ENCODE measurements around the gene DNMT3L.

DNA sequence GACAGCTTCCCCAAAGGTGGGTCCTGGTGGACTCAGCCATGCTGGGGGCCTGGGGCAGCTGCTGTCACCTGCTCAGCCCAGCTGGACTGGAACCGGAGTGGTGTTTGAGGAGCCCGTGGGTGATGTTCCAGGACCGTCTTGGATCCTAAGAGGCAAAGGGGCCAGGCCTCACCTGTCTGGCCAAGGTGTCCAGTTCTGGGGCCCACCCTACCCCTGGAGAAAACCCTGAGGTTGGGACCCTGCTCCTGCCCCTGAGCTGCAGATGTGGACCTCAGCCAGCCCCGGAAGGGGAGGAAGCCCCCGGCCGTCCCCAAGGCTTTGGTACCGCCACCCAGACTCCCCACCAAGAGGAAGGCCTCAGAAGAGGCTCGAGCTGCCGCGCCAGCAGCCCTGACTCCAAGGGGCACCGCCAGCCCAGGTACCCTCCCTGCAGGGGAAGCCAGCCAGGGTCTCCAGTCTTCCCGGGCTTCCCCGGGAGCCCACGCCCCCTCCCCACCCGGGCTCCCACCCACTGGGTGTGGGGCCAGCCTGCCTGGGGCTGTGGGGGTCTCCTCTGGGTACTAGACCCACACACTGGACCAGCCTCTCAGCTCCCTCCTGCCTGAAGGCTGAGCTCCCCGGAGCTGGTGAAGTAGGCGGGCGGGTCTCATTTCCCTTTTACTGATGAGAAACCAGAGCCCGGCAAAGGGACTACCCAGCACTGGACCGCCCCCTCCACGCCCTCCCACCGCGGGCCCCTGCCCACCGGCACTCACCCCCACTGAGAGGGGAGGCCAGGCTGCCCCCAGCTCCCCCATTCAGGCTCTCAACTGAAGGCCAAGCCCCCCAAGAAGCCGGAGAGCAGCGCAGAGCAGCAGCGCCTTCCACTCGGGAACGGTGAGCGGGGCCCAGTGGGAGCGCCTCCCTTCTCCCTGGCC lies 25.3 kb upstream of the DNMT3L start:
- TF ChIP-seq, protein P1, sequence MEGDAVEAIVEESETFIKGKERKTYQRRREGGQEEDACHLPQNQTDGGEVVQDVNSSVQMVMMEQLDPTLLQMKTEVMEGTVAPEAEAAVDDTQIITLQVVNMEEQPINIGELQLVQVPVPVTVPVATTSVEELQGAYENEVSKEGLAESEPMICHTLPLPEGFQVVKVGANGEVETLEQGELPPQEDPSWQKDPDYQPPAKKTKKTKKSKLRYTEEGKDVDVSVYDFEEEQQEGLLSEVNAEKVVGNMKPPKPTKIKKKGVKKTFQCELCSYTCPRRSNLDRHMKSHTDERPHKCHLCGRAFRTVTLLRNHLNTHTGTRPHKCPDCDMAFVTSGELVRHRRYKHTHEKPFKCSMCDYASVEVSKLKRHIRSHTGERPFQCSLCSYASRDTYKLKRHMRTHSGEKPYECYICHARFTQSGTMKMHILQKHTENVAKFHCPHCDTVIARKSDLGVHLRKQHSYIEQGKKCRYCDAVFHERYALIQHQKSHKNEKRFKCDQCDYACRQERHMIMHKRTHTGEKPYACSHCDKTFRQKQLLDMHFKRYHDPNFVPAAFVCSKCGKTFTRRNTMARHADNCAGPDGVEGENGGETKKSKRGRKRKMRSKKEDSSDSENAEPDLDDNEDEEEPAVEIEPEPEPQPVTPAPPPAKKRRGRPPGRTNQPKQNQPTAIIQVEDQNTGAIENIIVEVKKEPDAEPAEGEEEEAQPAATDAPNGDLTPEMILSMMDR (conservative IDR thresholded peaks at IDR 0.05; ENCODE audit: low read length): no peak
- no peak for TF ChIP-seq EZH2phosphoT487 (IDR thresholded peaks at IDR 0.05; ENCODE audit: borderline replicate concordance, low read depth, low read length)
